GM19463 (cell line): ENCODE results near the gene GCSH.

ENCODE experiments used
- ATAC-seq: cut with Tn5 transposase; IDR thresholded peaks from one replicate; pipeline ENCODE4 v1.9.1; 2021; ENCODE audit warnings: mild to moderate bottlenecking, moderate library complexity; ENCODE audit not compliant: unreplicated experiment

GCSH gene

GRCh38 chr16:81105946-81106345, 9.8 kb upstream of the GCSH start:
- ATAC-seq = no peak

GRCh38 chr16:81101702-81102101, 5.5 kb upstream of the GCSH start:
- no peak for ATAC-seq

GRCh38 chr16:81099958-81100357, 3.8 kb upstream of the GCSH start:
- ATAC-seq = no peak

GRCh38 chr16:81097230-81097629, 1.0 kb upstream of the GCSH start:
- ATAC-seq = no peak

- ATAC-seq = no peak
Measured at GRCh38 chr16:81096715-81097208, 567 bp upstream of the GCSH start.

GRCh38 chr16:81095653-81095952, 592 bp downstream of the GCSH start:
- ATAC-seq = peak; percentile 6

- no peak for ATAC-seq
Measured at GRCh38 chr16:81094771-81095251, 1.4 kb downstream of the GCSH start.

- ATAC-seq = no peak
Measured at GRCh38 chr16:81088836-81089235, 7.4 kb downstream of the GCSH start.

- ATAC-seq = no peak
Measured at GRCh38 chr16:81081014-81081413, 15.2 kb downstream of the GCSH start.

GRCh38 chr16:81080233-81080632, 16.0 kb downstream of the GCSH start:
- ATAC-seq = no peak

GRCh38 chr16:81077076-81077940, 18.9 kb downstream of the GCSH start, which contains the start of gene C16orf46:
C16orf46 (minus strand) TSS chr16:81077238; CDS start chr16:81063955, 13,283 bp downstream.
- ATAC-seq = peak; percentile 93

GRCh38 chr16:81076566-81077075, 19.6 kb downstream of the GCSH start:
- peak; percentile 77 for ATAC-seq

- ATAC-seq = no peak
Measured at GRCh38 chr16:81073560-81074330, 22.4 kb downstream of the GCSH start.

GRCh38 chr16:81071805-81072204, 24.4 kb downstream of the GCSH start:
- no peak for ATAC-seq

GRCh38 chr16:81070979-81071378, 25.2 kb downstream of the GCSH start:
- ATAC-seq = no peak

GRCh38 chr16:81069063-81069462, 27.1 kb downstream of the GCSH start:
- ATAC-seq = no peak

- no peak for ATAC-seq
Measured at GRCh38 chr16:81067166-81067565, 29.0 kb downstream of the GCSH start.

- ATAC-seq = no peak
Measured at GRCh38 chr16:81066681-81067080, 29.5 kb downstream of the GCSH start.

GRCh38 chr16:81061871-81062608, 34.2 kb downstream of the GCSH start:
- no peak for ATAC-seq

- ATAC-seq = no peak
Measured at GRCh38 chr16:81061307-81061640, 34.9 kb downstream of the GCSH start.
